K562 (cell line): ENCODE data around the gene BHLHE40. TPM values are rescaled to one million over a fixed set of nuclear protein-coding genes. Genes with fewer than 3 reads are reported as not detected.

Experiments used
- HINFP ChIP-seq: fragments of 450-650 bp; conservative IDR thresholded peaks from 2 replicates; pipeline ENCODE4 v1.6.1; 2016; ENCODE audit warnings: missing genetic modification characterization, low read depth, mild to moderate bottlenecking, control low read depth, missing compliant biosample characterization
- HNRNPK ChIP-seq: fragments of 200-400 bp; formaldehyde crosslinking; IDR thresholded peaks from one replicate; pipeline ENCODE4 v1.6.1; 2018; ENCODE audit warnings: mild to moderate bottlenecking, low read depth, low read length; ENCODE audit not compliant: poor library complexity, severe bottlenecking
- MED1 ChIP-seq: sonication (generic); formaldehyde crosslinking; IDR thresholded peaks from 2 replicates; pipeline ENCODE4 v1.8.1; 2023; ENCODE audit warnings: missing genetic modification reagents, borderline replicate concordance
- MEF2D ChIP-seq: conservative IDR thresholded peaks from 2 replicates; pipeline ENCODE4 v1.6.1; 2016; ENCODE audit warnings: low read depth, missing genetic modification characterization, missing compliant biosample characterization
- SMAD4 ChIP-seq: fragments of 250-450 bp; sonication (Bioruptor Pico); conservative IDR thresholded peaks from 2 replicates; pipeline ENCODE4 v1.8.0; 2021; ENCODE audit warnings: inconsistent platforms, mild to moderate bottlenecking, moderate library complexity
- STAT6 ChIP-seq: sonication (generic); formaldehyde crosslinking; IDR thresholded peaks from 2 replicates; pipeline ENCODE4 v1.8.1; 2023; ENCODE audit warnings: mild to moderate bottlenecking, missing genetic modification reagents
- TBL1XR1 ChIP-seq, 2 experiments: IDR thresholded peaks; 2 replicates each; pipeline ENCODE4 v1.6.1; 2012; ENCODE audit warnings: improper control_type of control experiment in 2 of 2, low read length in 2 of 2, mild to moderate bottlenecking in 1 of 2
- THAP12 ChIP-seq: fragments of 250-450 bp; sonication (Bioruptor Pico); IDR thresholded peaks from 2 replicates; pipeline ENCODE4 v1.9.0; 2021; ENCODE audit warnings: mild to moderate bottlenecking, inconsistent platforms
- WHSC1 ChIP-seq: IDR thresholded peaks from one replicate; pipeline ENCODE4 v1.6.1; 2012; ENCODE audit warnings: low read length, control low read depth, inconsistent platforms
- ZNF174 ChIP-seq: fragments of 250-450 bp; sonication (Bioruptor Pico); IDR thresholded peaks from 2 replicates; pipeline ENCODE4 v1.4.0; 2020; ENCODE audit warnings: mild to moderate bottlenecking
- ZNF282 ChIP-seq: sonication (generic); formaldehyde crosslinking; IDR thresholded peaks from 2 replicates; pipeline ENCODE4 v1.8.1; 2023; ENCODE audit warnings: missing genetic modification reagents
- ZNF384 ChIP-seq: IDR thresholded peaks from 2 replicates; pipeline ENCODE4 v1.6.1; 2012; ENCODE audit warnings: low read depth, low read length, improper control_type of control experiment
- ZNF57 ChIP-seq: fragments of 450-650 bp; formaldehyde crosslinking; IDR thresholded peaks from 2 replicates; pipeline ENCODE4 v1.4.0; 2020; ENCODE audit warnings: mild to moderate bottlenecking, moderate library complexity
- polyA plus RNA-seq, 8 experiments: library from polyadenylated mRNA; depleted of rRNA in 4 of 8; stranded (reverse) in 5 of 8; unstranded in 3 of 8; fragments of >200 nt; fragmentation: Nextera tagmentation in 2 of 8; fragmentation: Illumina TruSeq in 1 of 8; extraction: Ambion mirVana in 2 of 8; extraction: Trizol in 1 of 8; gene quantifications; 2 replicates each; pipeline versions ENCODE4 v1.2.1 to v1.2.3, GENCODE V29; 2011 to 2014; ENCODE audit warnings: inconsistent platforms in 1 of 8, missing spikeins in 1 of 8
- total RNA-seq, 7 experiments: library from RNA; depleted of rRNA in 6 of 7; stranded (reverse); fragments of >200 nt in 6 of 7; fragmentation: Illumina TruSeq in 2 of 7; extraction: Trizol in 2 of 7; gene quantifications; 2 replicates each; pipeline versions ENCODE4 v1.2.1 to v1.2.3, GENCODE V29; 2011 to 2021; ENCODE audit warnings: low replicate concordance in 1 of 7
- TF ChIP-seq, protein P1 (sequence below): fragments of 450-650 bp; IDR thresholded peaks from 2 replicates; pipeline ENCODE4 v1.6.1; 2014; ENCODE audit warnings: low read depth, mild to moderate bottlenecking, moderate library complexity, borderline replicate concordance
- TF ChIP-seq, protein P2 (sequence below), 2 experiments: fragments of 450-650 bp; IDR thresholded peaks; 2 replicates each; pipeline ENCODE4 v1.6.1; 2016

BHLHE40 gene
- total and polyA plus RNA-seq, 9 of the 15 experiments (the other 6 are each of a cell fraction or from before 2014, with no cell fraction given) = 12.0 to 83.9 (median 31.4) TPM

DNA sequence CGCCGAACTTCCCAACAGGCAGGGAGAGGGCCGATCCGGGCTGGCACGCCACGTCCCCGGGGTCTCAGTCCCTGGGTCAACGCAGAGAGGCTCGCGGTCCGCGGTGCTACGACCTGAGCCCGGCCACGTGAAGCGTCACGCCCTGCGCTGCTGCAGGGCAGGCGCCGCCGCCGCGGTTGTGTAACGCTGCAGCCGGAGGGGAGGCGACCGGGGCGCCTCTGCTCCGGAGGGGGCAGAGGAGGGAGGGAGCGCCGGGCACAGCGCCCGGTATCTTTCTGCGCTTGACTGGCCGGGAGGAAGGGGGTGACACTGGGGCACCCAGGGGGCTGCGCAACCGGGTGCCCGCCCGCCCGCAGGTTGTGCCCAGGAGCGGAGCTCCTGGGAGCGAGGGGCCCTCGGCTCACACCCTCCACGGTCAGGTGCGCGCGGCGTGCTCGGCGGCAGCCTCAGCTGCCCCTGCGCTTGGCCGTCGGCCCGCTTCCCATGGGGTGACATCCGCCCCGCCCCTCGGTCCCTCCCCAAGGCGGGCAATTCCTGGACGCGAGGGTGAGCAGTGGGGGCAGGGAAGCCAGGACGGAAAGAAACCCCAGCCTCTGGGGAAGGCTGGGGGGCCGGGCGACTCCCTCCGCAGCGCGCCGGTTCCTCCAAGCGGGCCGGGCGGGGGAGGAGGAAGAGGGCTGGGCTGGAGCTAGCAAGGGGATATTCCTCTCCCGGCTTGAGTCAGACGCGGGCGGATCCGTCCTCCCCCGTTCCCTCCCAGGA is 852 bp upstream of the BHLHE40 start (continued):
- TF ChIP-seq STAT6 = peak; percentile 75; the same call in 1 of the 2 replicates
- TF ChIP-seq, protein P1, sequence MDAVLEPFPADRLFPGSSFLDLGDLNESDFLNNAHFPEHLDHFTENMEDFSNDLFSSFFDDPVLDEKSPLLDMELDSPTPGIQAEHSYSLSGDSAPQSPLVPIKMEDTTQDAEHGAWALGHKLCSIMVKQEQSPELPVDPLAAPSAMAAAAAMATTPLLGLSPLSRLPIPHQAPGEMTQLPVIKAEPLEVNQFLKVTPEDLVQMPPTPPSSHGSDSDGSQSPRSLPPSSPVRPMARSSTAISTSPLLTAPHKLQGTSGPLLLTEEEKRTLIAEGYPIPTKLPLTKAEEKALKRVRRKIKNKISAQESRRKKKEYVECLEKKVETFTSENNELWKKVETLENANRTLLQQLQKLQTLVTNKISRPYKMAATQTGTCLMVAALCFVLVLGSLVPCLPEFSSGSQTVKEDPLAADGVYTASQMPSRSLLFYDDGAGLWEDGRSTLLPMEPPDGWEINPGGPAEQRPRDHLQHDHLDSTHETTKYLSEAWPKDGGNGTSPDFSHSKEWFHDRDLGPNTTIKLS = peak; percentile 77
- peak; percentile 86 for TF ChIP-seq HINFP
- TF ChIP-seq SMAD4 = peak; percentile 97
- 0 out of 2 replicates have a peak, but pooled peaks have one; percentile 32 for TF ChIP-seq MEF2D (tag)
- peak; percentile 78 to 94 for TF ChIP-seq TBL1XR1 (IDR thresholded peaks at IDR 0.05; ENCODE audit: low read length in 2 of 2)
- TF ChIP-seq THAP12 (CRISPR knock-in tag) = peak; percentile 85; the same call in 1 of the 2 replicates
- no peak; the same call in 1 of the 2 replicates for TF ChIP-seq ZNF384
- TF ChIP-seq ZNF57 (CRISPR knock-in tag) = no peak
- no peak for TF ChIP-seq WHSC1
- peak; percentile 64 for TF ChIP-seq HNRNPK
- TF ChIP-seq, protein P2, sequence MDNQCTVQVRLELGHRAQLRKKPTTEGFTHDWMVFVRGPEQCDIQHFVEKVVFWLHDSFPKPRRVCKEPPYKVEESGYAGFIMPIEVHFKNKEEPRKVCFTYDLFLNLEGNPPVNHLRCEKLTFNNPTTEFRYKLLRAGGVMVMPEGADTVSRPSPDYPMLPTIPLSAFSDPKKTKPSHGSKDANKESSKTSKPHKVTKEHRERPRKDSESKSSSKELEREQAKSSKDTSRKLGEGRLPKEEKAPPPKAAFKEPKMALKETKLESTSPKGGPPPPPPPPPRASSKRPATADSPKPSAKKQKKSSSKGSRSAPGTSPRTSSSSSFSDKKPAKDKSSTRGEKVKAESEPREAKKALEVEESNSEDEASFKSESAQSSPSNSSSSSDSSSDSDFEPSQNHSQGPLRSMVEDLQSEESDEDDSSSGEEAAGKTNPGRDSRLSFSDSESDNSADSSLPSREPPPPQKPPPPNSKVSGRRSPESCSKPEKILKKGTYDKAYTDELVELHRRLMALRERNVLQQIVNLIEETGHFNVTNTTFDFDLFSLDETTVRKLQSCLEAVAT (IDR thresholded peaks at IDR 0.05) = peak; percentile 2 to 78; a peak in 3 of 4 replicates
- no peak for TF ChIP-seq ZNF174 (CRISPR knock-in tag)
- no peak for TF ChIP-seq ZNF282 (CRISPR knock-in tag)
- TF ChIP-seq MED1 = no peak
